Measurements from ENCODE around the gene SEPTIN10.
A peak's percentile ranks its signal among the peaks of the same experiment; 100 is the strongest.
"Not testable (repeated sequence)": the region's sequence is repeated elsewhere in the genome, so short reads cannot be mapped to it uniquely, and the experiment has no call there.

Gene SEPTIN10

GRCh38 chr2:109635426-109636304, 21.9 kb upstream of the SEPTIN10 start:
- no peak for DNase-seq

- DNase-seq, result no peak
Observed at GRCh38 chr2:109633284-109633961, 19.7 kb upstream of the SEPTIN10 start.

GRCh38 chr2:109632158-109632789, 18.5 kb upstream of the SEPTIN10 start:
- no peak for DNase-seq

- no peak for DNase-seq
Observed at GRCh38 chr2:109631741-109632140, 18.0 kb upstream of the SEPTIN10 start.

GRCh38 chr2:109630441-109631430, 17.0 kb upstream of the SEPTIN10 start:
- DNase-seq, result no peak

GRCh38 chr2:109629867-109630266, 16.1 kb upstream of the SEPTIN10 start:
- DNase-seq, result no peak

- DNase-seq, result not testable (repeated sequence)
Observed at GRCh38 chr2:109628321-109628720, 14.6 kb upstream of the SEPTIN10 start.

- no peak for DNase-seq
Observed at GRCh38 chr2:109624339-109624738, 10.6 kb upstream of the SEPTIN10 start.

- DNase-seq, result no peak
Observed at GRCh38 chr2:109623923-109624322, 10.2 kb upstream of the SEPTIN10 start.

GRCh38 chr2:109623297-109623696, 9.5 kb upstream of the SEPTIN10 start:
- no peak for DNase-seq

- no peak for DNase-seq
Observed at GRCh38 chr2:109619032-109619615, 5.4 kb upstream of the SEPTIN10 start.

GRCh38 chr2:109616184-109616583, 2.4 kb upstream of the SEPTIN10 start:
- DNase-seq, result no peak

GRCh38 chr2:109615637-109616144, 1.9 kb upstream of the SEPTIN10 start:
- no peak for DNase-seq

GRCh38 chr2:109614715-109615636, 1.2 kb upstream of the SEPTIN10 start:
- no peak for DNase-seq

GRCh38 chr2:109613081-109613921, 465 bp downstream of the SEPTIN10 start:
- DNase-seq, result peak; percentile 87

- DNase-seq, result no peak
Observed at GRCh38 chr2:109611467-109612095, 2.2 kb downstream of the SEPTIN10 start.

- no peak for DNase-seq
Observed at GRCh38 chr2:109609352-109610024, 4.3 kb downstream of the SEPTIN10 start.

GRCh38 chr2:109607766-109608165, 6.0 kb downstream of the SEPTIN10 start:
- no peak for DNase-seq

Measured in right kidney (tissue), 1 donor.